ENCODE results near the gene CLN6.
"Not testable (repeated sequence)": the region's sequence is repeated elsewhere in the genome, so short reads cannot be mapped to it uniquely, and the experiment has no call there.

Gene CLN6

GRCh38 chr15:68205558-68205944 lies 24.0 kb downstream of the CLN6 start:
- no peak for DNase-seq

GRCh38 chr15:68204776-68205557 lies 24.6 kb downstream of the CLN6 start, which contains the start of gene CALML4:
Gene CALML4 (minus strand): TSS chr15:68205332. CDS start chr15:68205247, 85 bp downstream.
- peak; percentile 51 for DNase-seq

- no peak for DNase-seq
Measured at GRCh38 chr15:68204361-68204760, 25.2 kb downstream of the CLN6 start.

GRCh38 chr15:68203956-68204355 lies 25.6 kb downstream of the CLN6 start:
- no peak for DNase-seq

GRCh38 chr15:68203486-68203885 lies 26.0 kb downstream of the CLN6 start:
- no peak for DNase-seq

- DNase-seq: not testable (repeated sequence)
Measured at GRCh38 chr15:68202994-68203393, 26.5 kb downstream of the CLN6 start.

GRCh38 chr15:68201879-68202261 lies 27.7 kb downstream of the CLN6 start:
- no peak for DNase-seq

- no peak for DNase-seq
Measured at GRCh38 chr15:68201153-68201878, 28.2 kb downstream of the CLN6 start.

- DNase-seq: no peak
Measured at GRCh38 chr15:68200016-68200861, 29.3 kb downstream of the CLN6 start.

GRCh38 chr15:68199340-68199739 lies 30.2 kb downstream of the CLN6 start:
- DNase-seq: no peak

GRCh38 chr15:68197661-68198437 lies 31.7 kb downstream of the CLN6 start:
- DNase-seq: no peak

GRCh38 chr15:68197170-68197492 lies 32.4 kb downstream of the CLN6 start:
- no peak for DNase-seq

- DNase-seq: no peak
Measured at GRCh38 chr15:68196445-68197169, 32.9 kb downstream of the CLN6 start.

- no peak for DNase-seq
Measured at GRCh38 chr15:68195336-68196112, 34.0 kb downstream of the CLN6 start.

GRCh38 chr15:68192804-68193486 lies 36.6 kb downstream of the CLN6 start:
- no peak for DNase-seq

GRCh38 chr15:68192117-68192516 lies 37.4 kb downstream of the CLN6 start:
- DNase-seq: no peak

GRCh38 chr15:68191555-68191954 lies 38.0 kb downstream of the CLN6 start:
- DNase-seq: no peak

GRCh38 chr15:68190048-68190447 lies 39.5 kb downstream of the CLN6 start:
- DNase-seq: no peak

- no peak for DNase-seq
Measured at GRCh38 chr15:68188647-68189046, 40.9 kb downstream of the CLN6 start.

GRCh38 chr15:68187559-68187958 lies 42.0 kb downstream of the CLN6 start:
- no peak for DNase-seq

All from NCI-H526 treated with DMSO at 0.1 percent for 48 hours (cell line).